Measurements from ENCODE around the gene ALOX5. TPM values are rescaled to one million over a fixed set of nuclear protein-coding genes. Genes with fewer than 3 reads are reported as not detected.

ALOX5 gene
- total RNA-seq, 4 donors from 2014 or later: 12.3 to 46.1 (median 14.7) TPM

- Histone ChIP-seq H3K9me3 (no peaks in the 10 kb centered on the region), H3K27me3 (peaks cover 5% of the 10 kb centered on the region), H3K4me3 (peak overlapping the region; percentile 17), H3K4me1 (peaks cover 37% of the 10 kb centered on the region), H3K36me3 (no peaks in the 10 kb centered on the region), H3K27ac (peak overlapping the region; percentile 89)
- TF ChIP-seq EP300 (IDR thresholded peaks at IDR 0.05) (no peak), POLR2AphosphoS5 (IDR thresholded peaks at IDR 0.05) (no peak), CTCF (IDR thresholded peaks at IDR 0.05) (no peak), POLR2A (IDR thresholded peaks at IDR 0.05) (no peak)
- no peak for DNase-seq (ENCODE audit: low spot score in 2 of 2)
- 22% methylated on average over 16 of the region's 16 CpGs for WGBS
Measured at GRCh38 chr10:45420453-45421192, 46.6 kb downstream of the ALOX5 start.

GRCh38 chr10:45421221-45422097, 47.4 kb downstream of the ALOX5 start:
- Histone ChIP-seq H3K4me1 (peaks cover 44% of the 10 kb centered on the region), H3K9me3 (no peaks in the 10 kb centered on the region), H3K36me3 (no peaks in the 10 kb centered on the region), H3K4me3 (no peak overlapping the region), H3K27me3 (peaks cover 5% of the 10 kb centered on the region), H3K27ac (no peak overlapping the region)
- DNase-seq (ENCODE audit: low spot score in 2 of 2): no peak
- TF ChIP-seq POLR2AphosphoS5 (IDR thresholded peaks at IDR 0.05) (no peak), EP300 (IDR thresholded peaks at IDR 0.05) (no peak), CTCF (IDR thresholded peaks at IDR 0.05) (no peak), POLR2A (IDR thresholded peaks at IDR 0.05) (no peak)
- WGBS: 65% methylated on average over 7 of the region's 7 CpGs

- no peak for TF ChIP-seq POLR2AphosphoS5 (IDR thresholded peaks at IDR 0.05)
- no peak for TF ChIP-seq CTCF (IDR thresholded peaks at IDR 0.05)
- TF ChIP-seq EP300 (IDR thresholded peaks at IDR 0.05): no peak
- TF ChIP-seq POLR2A (IDR thresholded peaks at IDR 0.05): no peak
- Histone ChIP-seq H3K27ac (no peak overlapping the region), H3K4me1 (peaks cover 44% of the 10 kb centered on the region), H3K9me3 (no peaks in the 10 kb centered on the region), H3K36me3 (no peaks in the 10 kb centered on the region), H3K27me3 (peaks cover 9% of the 10 kb centered on the region), H3K4me3 (no peak overlapping the region)
- 67% methylated on average over 4 of the region's 6 CpGs for WGBS
- no peak for DNase-seq (ENCODE audit: low spot score in 2 of 2)
Measured at GRCh38 chr10:45422207-45422865, 48.3 kb downstream of the ALOX5 start.

GRCh38 chr10:45422866-45423659, 49.0 kb downstream of the ALOX5 start:
- Histone ChIP-seq H3K4me3 (no peak overlapping the region), H3K27ac (no peak overlapping the region), H3K9me3 (no peaks in the 10 kb centered on the region), H3K27me3 (peaks cover 17% of the 10 kb centered on the region), H3K4me1 (peaks cover 49% of the 10 kb centered on the region), H3K36me3 (no peaks in the 10 kb centered on the region)
- DNase-seq (ENCODE audit: low spot score in 2 of 2): no peak
- no peak for TF ChIP-seq CTCF (IDR thresholded peaks at IDR 0.05)
- TF ChIP-seq POLR2AphosphoS5 (IDR thresholded peaks at IDR 0.05): no peak
- no peak for TF ChIP-seq EP300 (IDR thresholded peaks at IDR 0.05)
- TF ChIP-seq POLR2A (IDR thresholded peaks at IDR 0.05): no peak
- 93% methylated on average over 9 of the region's 9 CpGs for WGBS

Data from suprapubic skin (tissue), 4 donors.